HEK293 (cell line): ENCODE measurements around the gene GMPPB.

Experiments
- CTCF ChIA-PET: fragments of 350-600 bp; formaldehyde crosslinking; extraction: SDS; loops from one replicate; lab custom pipeline; 2021; ENCODE audit warnings: antibody characterized with exemption; lab: Yijun Ruan, JAX
- POLR2A ChIA-PET: fragments of 300-600 bp; formaldehyde crosslinking; extraction: SDS; loops from one replicate; lab custom pipeline; 2020; ENCODE audit warnings: antibody characterized with exemption, inconsistent platforms; lab: Yijun Ruan, JAX
- H3K27ac ChIP-seq: fragments of 200-500 bp; sonication (Bioruptor generic); 2 replicates; pipeline ENCODE4 v1.5.1; 2014; ENCODE audit warnings: low read depth, low read length, control low read depth, inconsistent platforms; ENCODE audit errors: extremely low read depth
- H3K36me3 ChIP-seq, 2 experiments: fragments of 200-500 bp in 1 of 2; sonication (Bioruptor generic) in 1 of 2; 1 replicate in 1 of 2; 2 replicates in 1 of 2; pipeline ENCODE4 v1.5.1; 2014 to 2017; ENCODE audit warnings: inconsistent platforms in 2 of 2, low read length in 2 of 2; ENCODE audit not compliant: control insufficient read depth in 2 of 2, insufficient read depth in 1 of 2
- H3K4me1 ChIP-seq: fragments of 200-500 bp; sonication (Bioruptor generic); 2 replicates; pipeline ENCODE4 v1.5.1; 2014; ENCODE audit warnings: mild to moderate bottlenecking, low read length, inconsistent platforms; ENCODE audit not compliant: control insufficient read depth, insufficient read depth
- H3K4me3 ChIP-seq: 2 replicates; pipeline ENCODE4 v1.5.1; 2011; ENCODE audit warnings: low read depth, mild to moderate bottlenecking, control low read depth, low read length, moderate library complexity
- H3K9me3 ChIP-seq: fragments of 200-500 bp; sonication (Bioruptor generic); 2 replicates; pipeline ENCODE4 v1.5.1; 2014; ENCODE audit warnings: low read depth, low read length, inconsistent platforms; ENCODE audit not compliant: control insufficient read depth, insufficient read depth
- ATF2 ChIP-seq: fragments of 450-650 bp; formaldehyde crosslinking; IDR thresholded peaks from 2 replicates; pipeline ENCODE4 v1.5.1; 2016; ENCODE audit warnings: missing biosample characterization, missing genetic modification characterization, low read depth
- CTCF ChIP-seq: fragments of 450-650 bp; formaldehyde crosslinking; IDR thresholded peaks from 2 replicates; pipeline ENCODE4 v1.5.1; 2016; ENCODE audit warnings: missing biosample characterization, missing genetic modification characterization
- EGR2 ChIP-seq: fragments of 450-650 bp; formaldehyde crosslinking; IDR thresholded peaks from 2 replicates; pipeline ENCODE4 v1.5.1; 2016; ENCODE audit warnings: low read depth, missing biosample characterization, missing genetic modification characterization
- GLI2 ChIP-seq: fragments of 450-650 bp; formaldehyde crosslinking; IDR thresholded peaks from 2 replicates; pipeline ENCODE4; 2017; ENCODE audit warnings: missing biosample characterization, missing genetic modification characterization, low read depth, borderline replicate concordance
- SP3 ChIP-seq: fragments of 450-650 bp; formaldehyde crosslinking; IDR thresholded peaks from 2 replicates; pipeline ENCODE4 v1.5.1; 2016; ENCODE audit warnings: missing biosample characterization, missing genetic modification characterization
- ZBTB11 ChIP-seq: fragments of 450-650 bp; formaldehyde crosslinking; conservative IDR thresholded peaks from 2 replicates; pipeline ENCODE4 v1.5.1; 2016; ENCODE audit warnings: low read depth, missing biosample characterization, missing genetic modification characterization
- ZBTB20 ChIP-seq: fragments of 450-650 bp; formaldehyde crosslinking; IDR thresholded peaks from 2 replicates; pipeline ENCODE4 v1.5.1; 2016; ENCODE audit warnings: missing biosample characterization, missing genetic modification characterization
- ZBTB48 ChIP-seq: fragments of 450-650 bp; formaldehyde crosslinking; IDR thresholded peaks from 2 replicates; pipeline ENCODE4 v1.5.1; 2016; ENCODE audit warnings: missing biosample characterization, missing genetic modification characterization
- ZEB2 ChIP-seq: fragments of 450-650 bp; formaldehyde crosslinking; IDR thresholded peaks from 2 replicates; pipeline ENCODE4 v1.5.1; 2016; ENCODE audit warnings: missing biosample characterization, missing genetic modification characterization
- ZNF23 ChIP-seq: fragments of 450-650 bp; formaldehyde crosslinking; IDR thresholded peaks from 2 replicates; pipeline ENCODE4 v1.5.1; 2016; ENCODE audit warnings: missing biosample characterization, missing genetic modification characterization, borderline replicate concordance
- ZNF391 ChIP-seq: fragments of 450-650 bp; formaldehyde crosslinking; IDR thresholded peaks from 2 replicates; pipeline ENCODE4 v1.5.1; 2016; ENCODE audit warnings: low read depth, missing biosample characterization, missing genetic modification characterization, borderline replicate concordance
- ZNF423 ChIP-seq: fragments of 450-650 bp; formaldehyde crosslinking; IDR thresholded peaks from 2 replicates; pipeline ENCODE4 v1.5.1; 2016; ENCODE audit warnings: missing biosample characterization, missing genetic modification characterization
- ZNF426 ChIP-seq: fragments of 450-650 bp; formaldehyde crosslinking; IDR thresholded peaks from 2 replicates; pipeline ENCODE4 v1.5.1; 2017; ENCODE audit warnings: missing biosample characterization, missing genetic modification characterization, mild to moderate bottlenecking, inconsistent platforms, moderate library complexity
- ZNF561 ChIP-seq: fragments of 450-650 bp; IDR thresholded peaks from 2 replicates; pipeline ENCODE4 v1.5.1; 2018; ENCODE audit warnings: missing biosample characterization, missing genetic modification characterization, borderline replicate concordance
- ZNF571 ChIP-seq: fragments of 450-650 bp; formaldehyde crosslinking; IDR thresholded peaks from 2 replicates; pipeline ENCODE4 v1.5.0; 2017; ENCODE audit warnings: missing biosample characterization, missing genetic modification characterization
- ZNF600 ChIP-seq: fragments of 450-650 bp; formaldehyde crosslinking; IDR thresholded peaks from 2 replicates; pipeline ENCODE4 v1.5.1; 2016; ENCODE audit warnings: missing biosample characterization, missing genetic modification characterization
- ZNF654 ChIP-seq: fragments of 450-650 bp; formaldehyde crosslinking; IDR thresholded peaks from 2 replicates; pipeline ENCODE4 v1.5.1; 2016; ENCODE audit warnings: low read depth, missing biosample characterization, missing genetic modification characterization
- ZSCAN30 ChIP-seq: fragments of 450-650 bp; IDR thresholded peaks from 2 replicates; pipeline ENCODE4 v1.5.1; 2018; ENCODE audit warnings: missing biosample characterization, mild to moderate bottlenecking, missing genetic modification characterization, moderate library complexity
- TF ChIP-seq, protein P1 (sequence below): fragments of 450-650 bp; formaldehyde crosslinking; IDR thresholded peaks from 2 replicates; pipeline ENCODE4 v1.5.1; 2016; ENCODE audit warnings: missing biosample characterization, missing genetic modification characterization

Gene GMPPB

GRCh38 chr3:49673715-49674496, 49.8 kb downstream of the GMPPB start, which contains the start of gene APEH (continued):
- TF ChIP-seq ZBTB11 (tag by site-specific recombination) = peak; percentile 98
- TF ChIP-seq ZNF561 (tag by site-specific recombination) = peak; percentile 37; the same call in 1 of the 2 replicates

- POLR2A ChIA-PET = interaction anchor here (0.5 to 1.4 kb wide), 3 partner anchors 61 to 133 kb away, joined by 4 to 14 read pairs (median 5); no protein-coding TSS in a partner anchor
- peak overlapping the region; percentile 89 for H3K4me3 ChIP-seq
These were observed 50.5 kb downstream of the GMPPB start for GRCh38 chr3:49673121-49673714.

DNA sequence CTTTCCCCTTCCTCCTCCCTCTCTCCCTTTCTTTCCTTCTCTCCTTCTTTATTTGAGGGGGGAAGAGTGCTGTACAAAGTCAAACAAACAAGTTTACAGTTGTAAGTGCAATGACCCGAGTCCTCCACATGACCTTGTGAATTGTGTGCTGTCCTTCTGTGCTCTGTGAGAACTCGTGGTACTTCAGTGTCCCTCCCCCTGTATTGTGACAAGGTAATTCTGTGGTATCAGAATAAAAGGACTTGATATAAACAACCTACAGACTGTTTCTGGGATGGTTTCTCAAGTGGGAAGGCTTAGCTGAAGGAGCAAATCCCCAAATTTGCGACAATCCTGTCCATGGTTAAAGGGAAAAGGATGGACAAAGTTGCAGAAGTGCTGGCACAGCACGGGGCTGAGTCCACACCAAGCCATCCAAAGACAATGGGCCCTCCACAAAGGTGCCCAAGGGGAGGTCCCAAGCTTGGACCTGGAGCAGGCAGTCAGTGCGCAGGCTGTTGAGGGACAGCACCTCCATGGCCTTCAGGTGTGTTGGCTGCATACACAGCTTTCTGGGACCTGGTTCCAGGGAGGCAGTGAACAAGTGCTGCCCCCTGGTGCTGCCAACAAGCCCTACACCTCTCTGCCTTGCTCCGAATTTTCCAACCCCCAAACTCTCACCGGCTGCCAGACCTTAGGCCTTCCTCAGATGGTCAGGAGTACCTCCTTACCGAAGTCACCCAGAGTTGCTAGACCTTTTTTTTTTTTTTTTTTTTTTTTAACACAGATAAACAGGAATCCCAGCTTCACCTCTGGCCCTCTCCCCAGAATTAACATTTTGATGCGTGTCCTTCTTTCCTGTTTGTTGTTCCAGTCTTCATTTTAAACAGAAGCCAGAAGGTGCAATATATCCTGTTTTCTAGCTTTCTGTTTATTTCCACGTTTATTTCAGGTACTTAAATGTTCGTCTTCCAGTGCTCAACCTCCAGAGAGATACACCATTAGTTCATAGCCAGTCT, 52.2 kb downstream of the GMPPB start:
- POLR2A ChIA-PET = interaction anchor here (0.6 to 1.3 kb wide), 4 partner anchors 132 to 642 kb away, joined by 3 to 12 read pairs (median 4); partner anchors contain the start of gene IMPDH2

More at GRCh38 chr3:49673121-49673714, 50.5 kb downstream of the GMPPB start:
- Histone ChIP-seq H3K27ac (peak overlapping the region; percentile 72; the same call in 1 of the 2 replicates), H3K9me3 (no peaks in the 10 kb centered on the region), H3K36me3 (peaks cover 0 to 30% of the 10 kb centered on the region in 2 experiments; a peak in 1 of 3 replicates), H3K4me1 (no peaks in the 10 kb centered on the region)
- TF ChIP-seq ZNF23 (tag by site-specific recombination) (no peak), ZNF423 (0 out of 2 replicates have a peak, but pooled peaks have one; percentile 32), ZBTB48 (peak; percentile 58; the same call in 1 of the 2 replicates), GLI2 (no peak)
- CTCF ChIA-PET = interaction anchor here (0.6 to 5.1 kb wide), 8 partner anchors 107 to 370 kb away, joined by 3 to 104 read pairs (median 5); no protein-coding TSS in a partner anchor

More for the DNA sequence above, 52.2 kb downstream of the GMPPB start:
- H3K36me3 ChIP-seq = peaks cover 0 to 13% of the 10 kb centered on the region in 2 experiments; a peak in 1 of 3 replicates
- TF ChIP-seq ZNF571 (tag by site-specific recombination) (no peak), ZNF600 (peak; percentile 48), SP3 (tag by site-specific recombination) (0 out of 2 replicates have a peak, but pooled peaks have one; percentile 12), ZNF654 (tag by site-specific recombination) (peak; percentile 59), ZNF391 (0 out of 2 replicates have a peak, but pooled peaks have one; percentile 29), ZSCAN30 (tag by site-specific recombination) (peak; percentile 56; the same call in 1 of the 2 replicates), CTCF (tag by site-specific recombination) (peak; percentile 77), ZBTB20 (tag by site-specific recombination) (peak; percentile 57), EGR2 (tag by site-specific recombination) (no peak), ZEB2 (tag by site-specific recombination) (0 out of 2 replicates have a peak, but pooled peaks have one; percentile 28), ATF2 (no peak), ZNF426 (tag by site-specific recombination) (no peak)
- TF ChIP-seq, protein P1, sequence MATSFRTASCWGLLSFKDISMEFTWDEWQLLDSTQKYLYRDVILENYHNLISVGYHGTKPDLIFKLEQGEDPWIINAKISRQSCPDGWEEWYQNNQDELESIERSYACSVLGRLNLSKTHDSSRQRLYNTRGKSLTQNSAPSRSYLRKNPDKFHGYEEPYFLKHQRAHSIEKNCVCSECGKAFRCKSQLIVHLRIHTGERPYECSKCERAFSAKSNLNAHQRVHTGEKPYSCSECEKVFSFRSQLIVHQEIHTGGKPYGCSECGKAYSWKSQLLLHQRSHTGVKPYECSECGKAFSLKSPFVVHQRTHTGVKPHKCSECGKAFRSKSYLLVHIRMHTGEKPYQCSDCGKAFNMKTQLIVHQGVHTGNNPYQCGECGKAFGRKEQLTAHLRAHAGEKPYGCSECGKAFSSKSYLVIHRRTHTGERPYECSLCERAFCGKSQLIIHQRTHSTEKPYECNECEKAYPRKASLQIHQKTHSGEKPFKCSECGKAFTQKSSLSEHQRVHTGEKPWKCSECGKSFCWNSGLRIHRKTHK (tag by site-specific recombination) = no peak
- H3K9me3 ChIP-seq = no peaks in the 10 kb centered on the region
- H3K4me1 ChIP-seq = no peaks in the 10 kb centered on the region
- CTCF ChIA-PET = interaction anchor here (0.6 to 5.1 kb wide), 25 partner anchors 8 to 589 kb away, joined by 3 to 104 read pairs (median 3); partner anchors contain the start of gene BSN
- H3K4me3 ChIP-seq = no peak overlapping the region
- no peak overlapping the region for H3K27ac ChIP-seq
